Mesendoderm (in vitro differentiated cells): ENCODE data around the gene RBPJL.
A peak's percentile ranks its signal among the peaks of the same experiment; 100 is the strongest.

Source experiments
- DNase-seq: peaks from one replicate; pipeline ENCODE4 v3.0.0; 2013
- H2AK5ac ChIP-seq: 2 replicates; pipeline ENCODE4 v1.6.1; 2013; ENCODE audit warnings: low read length, inconsistent platforms
- H2BK120ac ChIP-seq: 2 replicates; pipeline ENCODE4 v1.6.1; 2013; ENCODE audit warnings: low read depth, mild to moderate bottlenecking, low read length, moderate library complexity, mixed read lengths
- H2BK15ac ChIP-seq: replicated peaks from 2 replicates; pipeline ENCODE4 v1.6.1; 2013; ENCODE audit warnings: low read depth, mild to moderate bottlenecking, moderate library complexity
- H2BK5ac ChIP-seq: 2 replicates; pipeline ENCODE4 v1.6.1; 2013; ENCODE audit warnings: low read length, inconsistent platforms
- H3K18ac ChIP-seq: 2 replicates; pipeline ENCODE4 v1.6.1; 2013; ENCODE audit warnings: mild to moderate bottlenecking, low read length, mixed read lengths
- H3K23ac ChIP-seq: one replicate; pipeline ENCODE4 v1.6.1; 2013; ENCODE audit warnings: low read length
- H3K27ac ChIP-seq: 2 replicates; pipeline ENCODE4 v1.5.1; 2013; ENCODE audit warnings: low read depth, mild to moderate bottlenecking, inconsistent platforms, low read length, moderate library complexity
- H3K27me3 ChIP-seq: 2 replicates; pipeline ENCODE4 v1.6.1; 2013; ENCODE audit warnings: low read length, control low read depth, mild to moderate bottlenecking, inconsistent platforms; ENCODE audit not compliant: insufficient read depth, poor library complexity
- H3K36me3 ChIP-seq: 2 replicates; pipeline ENCODE4 v1.6.1; 2013; ENCODE audit warnings: low read length, inconsistent platforms; ENCODE audit not compliant: control insufficient read depth, insufficient read depth
- H3K4ac ChIP-seq: one replicate; pipeline ENCODE4 v1.6.1; 2013; ENCODE audit warnings: low read depth, mild to moderate bottlenecking, low read length, moderate library complexity
- H3K4me1 ChIP-seq: 2 replicates; pipeline ENCODE4 v1.6.1; 2013; ENCODE audit warnings: low read depth, low read length, inconsistent platforms; ENCODE audit not compliant: control insufficient read depth
- H3K4me2 ChIP-seq: 2 replicates; pipeline ENCODE4 v1.6.1; 2013; ENCODE audit warnings: low read length
- H3K4me3 ChIP-seq: 2 replicates; pipeline ENCODE4 v1.5.1; 2013; ENCODE audit warnings: mild to moderate bottlenecking, low read length
- H3K56ac ChIP-seq: one replicate; pipeline ENCODE4 v1.6.1; 2013; ENCODE audit warnings: low read length
- H3K79me1 ChIP-seq: 2 replicates; pipeline ENCODE4 v1.6.1; 2013; ENCODE audit warnings: low read length, inconsistent platforms
- H3K79me2 ChIP-seq: 2 replicates; pipeline ENCODE4 v1.6.1; 2013; ENCODE audit warnings: mild to moderate bottlenecking, low read length; ENCODE audit not compliant: control insufficient read depth, insufficient read depth
- H3K9ac ChIP-seq: 2 replicates; pipeline ENCODE4 v1.6.1; 2013; ENCODE audit warnings: low read length, inconsistent platforms
- H4K5ac ChIP-seq: one replicate; pipeline ENCODE4 v1.6.1; 2013; ENCODE audit warnings: low read length
- H4K8ac ChIP-seq: one replicate; pipeline ENCODE4 v1.6.1; 2013; ENCODE audit warnings: low read depth, mild to moderate bottlenecking, control low read depth, low read length, moderate library complexity
- WGBS: extraction: QIAGEN DNeasy Blood & Tissue Kit; methylation state at CpG from one replicate; pipeline ENCODE4 v1.1.7; 2013; ENCODE audit warnings: low lambda C conversion rate, missing lambda C conversion rate; ENCODE audit not compliant: insufficient coverage; ENCODE audit errors: extremely low coverage; 5-methylcytosine and 5-hydroxymethylcytosine counted together

Gene RBPJL

GRCh38 chr20:45343532-45344167 lies 37.0 kb downstream of the RBPJL start:
- DNase-seq, result peak; percentile 78
- peak overlapping the region; percentile 77 for H3K4ac ChIP-seq
- H3K27ac ChIP-seq, result peak overlapping the region; percentile 97
- peak overlapping the region; percentile 10 for H2AK5ac ChIP-seq
- peak overlapping the region; percentile 92 for H3K56ac ChIP-seq
- H3K36me3 ChIP-seq, result no peaks in the 10 kb centered on the region
- H3K9ac ChIP-seq, result peak overlapping the region; percentile 41
- peak overlapping the region; percentile 3 for H3K4me2 ChIP-seq
- peak overlapping the region; percentile 69 for H2BK5ac ChIP-seq
- peaks cover 33% of the 10 kb centered on the region for H3K79me1 ChIP-seq
- H3K23ac ChIP-seq, result no peak overlapping the region
- peaks cover 65% of the 10 kb centered on the region for H3K79me2 ChIP-seq
- peak overlapping the region; percentile 39 for H2BK120ac ChIP-seq
- WGBS, result no CpG with 5 or more reads among the region's 6 CpGs
- no peaks in the 10 kb centered on the region for H3K27me3 ChIP-seq
- peak overlapping the region; percentile 84 for H3K18ac ChIP-seq
- H2BK15ac ChIP-seq, result no peak overlapping the region
- H3K4me1 ChIP-seq, result peaks cover 58% of the 10 kb centered on the region
- no peak overlapping the region for H4K8ac ChIP-seq
- no peak overlapping the region for H4K5ac ChIP-seq
- no peak overlapping the region for H3K4me3 ChIP-seq

GRCh38 chr20:45344168-45344860 lies 37.7 kb downstream of the RBPJL start:
- no peaks in the 10 kb centered on the region for H3K27me3 ChIP-seq
- no peak overlapping the region for H3K4me3 ChIP-seq
- H3K9ac ChIP-seq, result peak overlapping the region; percentile 48
- peaks cover 52% of the 10 kb centered on the region for H3K4me1 ChIP-seq
- no peaks in the 10 kb centered on the region for H3K36me3 ChIP-seq
- no peak overlapping the region for H3K23ac ChIP-seq
- H3K79me2 ChIP-seq, result peaks cover 58% of the 10 kb centered on the region
- peak overlapping the region; percentile 69 for H2BK5ac ChIP-seq
- peak overlapping the region; percentile 92 for H3K56ac ChIP-seq
- peak overlapping the region; percentile 34 for H3K27ac ChIP-seq
- H2BK15ac ChIP-seq, result no peak overlapping the region
- peak overlapping the region; percentile 30 for H2BK120ac ChIP-seq
- no CpG with 5 or more reads among the region's 9 CpGs for whole genome bisulfite sequencing
- peak overlapping the region; percentile 70 for H2AK5ac ChIP-seq
- H4K5ac ChIP-seq, result no peak overlapping the region
- H3K79me1 ChIP-seq, result peaks cover 27% of the 10 kb centered on the region
- DNase-seq, result peak; percentile 87
- no peak overlapping the region for H4K8ac ChIP-seq
- peak overlapping the region; percentile 84 for H3K18ac ChIP-seq
- H3K4me2 ChIP-seq, result peak overlapping the region; percentile 4
- peak overlapping the region; percentile 77 for H3K4ac ChIP-seq

GRCh38 chr20:45345104-45345936 lies 38.7 kb downstream of the RBPJL start:
- H3K79me2 ChIP-seq, result peaks cover 51% of the 10 kb centered on the region
- H3K36me3 ChIP-seq, result no peaks in the 10 kb centered on the region
- H2BK15ac ChIP-seq, result peak overlapping the region; percentile 9
- no peak overlapping the region for H3K23ac ChIP-seq
- H3K27ac ChIP-seq, result no peak overlapping the region
- H4K8ac ChIP-seq, result no peak overlapping the region
- H2BK120ac ChIP-seq, result no peak overlapping the region
- no peak overlapping the region for H3K4me3 ChIP-seq
- peaks cover 50% of the 10 kb centered on the region for H3K4me1 ChIP-seq
- H3K4me2 ChIP-seq, result no peak overlapping the region
- no peak overlapping the region for H2AK5ac ChIP-seq
- H3K18ac ChIP-seq, result peak overlapping the region; percentile 39
- no peak for DNase-seq
- H4K5ac ChIP-seq, result no peak overlapping the region
- peak overlapping the region; percentile 56 for H3K4ac ChIP-seq
- no CpG with 5 or more reads among the region's 9 CpGs for WGBS
- H3K9ac ChIP-seq, result peak overlapping the region; percentile 20
- H3K56ac ChIP-seq, result peak overlapping the region; percentile 45
- peak overlapping the region; percentile 29 for H2BK5ac ChIP-seq
- no peaks in the 10 kb centered on the region for H3K27me3 ChIP-seq
- H3K79me1 ChIP-seq, result peaks cover 20% of the 10 kb centered on the region

GRCh38 chr20:45346291-45346718 lies 39.7 kb downstream of the RBPJL start:
- no peak overlapping the region for H3K4me2 ChIP-seq
- H3K4me1 ChIP-seq, result peaks cover 41% of the 10 kb centered on the region
- H3K18ac ChIP-seq, result no peak overlapping the region
- H3K9ac ChIP-seq, result no peak overlapping the region
- no peak overlapping the region for H3K4ac ChIP-seq
- H3K36me3 ChIP-seq, result no peaks in the 10 kb centered on the region
- no CpG with 5 or more reads among the region's 3 CpGs for WGBS
- no peak overlapping the region for H2BK120ac ChIP-seq
- H3K23ac ChIP-seq, result no peak overlapping the region
- H3K4me3 ChIP-seq, result no peak overlapping the region
- H3K79me1 ChIP-seq, result peaks cover 16% of the 10 kb centered on the region
- no peak overlapping the region for H3K27ac ChIP-seq
- H4K8ac ChIP-seq, result no peak overlapping the region
- no peak overlapping the region for H2BK15ac ChIP-seq
- DNase-seq, result no peak
- peak overlapping the region; percentile 8 for H3K56ac ChIP-seq
- no peak overlapping the region for H4K5ac ChIP-seq
- H3K27me3 ChIP-seq, result no peaks in the 10 kb centered on the region
- H2AK5ac ChIP-seq, result no peak overlapping the region
- H3K79me2 ChIP-seq, result peaks cover 41% of the 10 kb centered on the region
- no peak overlapping the region for H2BK5ac ChIP-seq

GRCh38 chr20:45346851-45347250 lies 40.2 kb downstream of the RBPJL start:
- H3K4me3 ChIP-seq, result no peak overlapping the region
- peak overlapping the region; percentile 92 for H3K56ac ChIP-seq
- peak overlapping the region; percentile 72 for H3K9ac ChIP-seq
- H3K4ac ChIP-seq, result no peak overlapping the region
- peaks cover 16% of the 10 kb centered on the region for H3K79me1 ChIP-seq
- H3K18ac ChIP-seq, result no peak overlapping the region
- peaks cover 37% of the 10 kb centered on the region for H3K4me1 ChIP-seq
- peak overlapping the region; percentile 39 for H3K4me2 ChIP-seq
- H2AK5ac ChIP-seq, result no peak overlapping the region
- H2BK120ac ChIP-seq, result no peak overlapping the region
- no peak overlapping the region for H4K5ac ChIP-seq
- WGBS, result no CpG with 5 or more reads among the region's 5 CpGs
- H3K27me3 ChIP-seq, result no peaks in the 10 kb centered on the region
- no peak overlapping the region for H2BK15ac ChIP-seq
- no peak overlapping the region for H3K27ac ChIP-seq
- no peaks in the 10 kb centered on the region for H3K36me3 ChIP-seq
- no peak overlapping the region for H4K8ac ChIP-seq
- H2BK5ac ChIP-seq, result no peak overlapping the region
- no peak overlapping the region for H3K23ac ChIP-seq
- H3K79me2 ChIP-seq, result peaks cover 40% of the 10 kb centered on the region
- peak; percentile 75 for DNase-seq
